ENCODE results near the gene LMNB1. TPM values are rescaled to one million over a fixed set of nuclear protein-coding genes. Genes with fewer than 3 reads are reported as not detected.
A peak's percentile ranks its signal among the peaks of the same experiment; 100 is the strongest.
"Not testable (repeated sequence)": the region's sequence is repeated elsewhere in the genome, so short reads cannot be mapped to it uniquely, and the experiment has no call there.

LMNB1 gene
- total RNA-seq, 1 donor from 2014 or later, result 11.8 TPM

DNA sequence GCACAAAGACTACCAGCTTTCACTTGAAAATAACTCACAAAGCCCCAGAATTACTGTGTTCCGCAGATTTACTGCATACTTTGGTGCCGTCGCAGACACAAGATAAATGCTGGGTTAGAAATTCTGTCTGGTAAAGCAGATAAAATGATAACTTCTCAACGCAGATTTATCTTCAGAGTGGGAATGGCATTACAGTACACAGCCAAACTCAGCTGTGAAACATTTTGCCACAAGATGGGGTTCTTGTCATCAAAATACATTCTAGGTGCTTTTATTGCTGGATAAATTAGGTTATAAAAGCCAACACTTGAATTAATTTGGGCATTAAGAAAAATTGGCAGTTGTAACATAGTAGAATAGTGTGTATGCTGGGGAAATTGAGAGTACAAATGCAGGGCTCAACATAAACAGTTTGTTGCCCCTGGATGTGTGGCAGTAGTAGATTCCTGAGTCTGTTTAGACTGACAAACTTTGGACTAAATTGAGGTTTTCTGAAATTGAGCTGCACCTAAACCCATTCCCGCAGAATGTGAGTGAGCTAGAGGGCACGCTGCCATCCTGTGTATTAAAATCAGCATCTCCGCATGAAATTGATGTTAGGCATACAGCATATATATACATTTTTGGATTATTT, 61.1 kb downstream of the LMNB1 start:
- H3K4me3 ChIP-seq, result no peak overlapping the region
- TF ChIP-seq, protein P1, sequence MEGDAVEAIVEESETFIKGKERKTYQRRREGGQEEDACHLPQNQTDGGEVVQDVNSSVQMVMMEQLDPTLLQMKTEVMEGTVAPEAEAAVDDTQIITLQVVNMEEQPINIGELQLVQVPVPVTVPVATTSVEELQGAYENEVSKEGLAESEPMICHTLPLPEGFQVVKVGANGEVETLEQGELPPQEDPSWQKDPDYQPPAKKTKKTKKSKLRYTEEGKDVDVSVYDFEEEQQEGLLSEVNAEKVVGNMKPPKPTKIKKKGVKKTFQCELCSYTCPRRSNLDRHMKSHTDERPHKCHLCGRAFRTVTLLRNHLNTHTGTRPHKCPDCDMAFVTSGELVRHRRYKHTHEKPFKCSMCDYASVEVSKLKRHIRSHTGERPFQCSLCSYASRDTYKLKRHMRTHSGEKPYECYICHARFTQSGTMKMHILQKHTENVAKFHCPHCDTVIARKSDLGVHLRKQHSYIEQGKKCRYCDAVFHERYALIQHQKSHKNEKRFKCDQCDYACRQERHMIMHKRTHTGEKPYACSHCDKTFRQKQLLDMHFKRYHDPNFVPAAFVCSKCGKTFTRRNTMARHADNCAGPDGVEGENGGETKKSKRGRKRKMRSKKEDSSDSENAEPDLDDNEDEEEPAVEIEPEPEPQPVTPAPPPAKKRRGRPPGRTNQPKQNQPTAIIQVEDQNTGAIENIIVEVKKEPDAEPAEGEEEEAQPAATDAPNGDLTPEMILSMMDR (IDR thresholded peaks at IDR 0.05), result peak; percentile 53
- no peak overlapping the region for H3K27ac ChIP-seq
- no peaks in the 10 kb centered on the region for H3K36me3 ChIP-seq
- H3K27me3 ChIP-seq, result no peaks in the 10 kb centered on the region
- intact Hi-C loops (cut with DNase I), result no loop called here
- no peaks in the 10 kb centered on the region for H3K4me1 ChIP-seq
- H3K9me3 ChIP-seq, result no peaks in the 10 kb centered on the region
- ATAC-seq (no peak), DNase-seq (no peak)

DNA sequence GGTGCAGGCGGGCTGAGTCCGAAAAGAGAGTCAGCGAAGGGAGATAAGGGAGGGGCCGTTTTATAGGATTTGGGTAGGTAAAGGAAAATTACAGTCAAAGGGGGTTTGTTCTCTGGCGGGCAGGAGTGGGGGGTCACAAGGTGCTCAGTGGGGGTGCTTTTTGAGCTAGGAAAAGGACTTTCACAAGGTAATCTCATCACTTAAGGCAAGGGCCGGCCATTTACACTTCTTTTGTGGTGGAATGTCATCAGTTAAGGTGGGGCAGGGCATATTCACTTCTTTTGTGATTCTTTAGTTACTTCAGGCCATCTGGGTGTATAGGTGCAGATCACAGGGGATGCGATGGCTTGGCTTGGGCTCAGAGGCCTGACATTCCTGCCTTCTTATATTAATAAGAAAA, 62.5 kb downstream of the LMNB1 start:
- H3K27ac ChIP-seq; ATAC-seq; intact Hi-C loops (cut with DNase I); H3K27me3 ChIP-seq; DNase-seq; H3K4me1 ChIP-seq; H3K36me3 ChIP-seq; H3K9me3 ChIP-seq; H3K4me3 ChIP-seq: not testable (repeated sequence)

DNA sequence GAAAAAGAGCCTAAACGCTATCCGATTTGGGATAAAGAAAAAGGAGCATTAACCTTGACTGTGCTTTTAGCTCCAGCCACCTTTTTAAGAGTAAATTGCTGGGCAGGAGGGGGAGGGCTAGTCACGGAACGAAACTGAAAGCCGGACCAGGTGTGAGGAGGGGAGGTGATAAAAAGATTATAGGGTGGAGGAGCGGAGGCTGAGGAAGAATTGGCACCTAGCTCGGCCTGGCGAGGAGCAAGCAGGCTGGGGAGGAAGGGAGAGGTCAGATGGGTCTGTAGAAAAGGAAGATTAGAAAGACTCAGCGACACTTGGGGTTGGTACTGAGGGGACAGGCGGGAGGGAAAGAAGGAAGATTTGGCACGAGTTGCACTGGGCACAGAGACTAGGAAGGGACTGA, 66.4 kb downstream of the LMNB1 start:
- H3K4me1 ChIP-seq; H3K4me3 ChIP-seq; H3K27me3 ChIP-seq; H3K27ac ChIP-seq; ATAC-seq; H3K9me3 ChIP-seq; H3K36me3 ChIP-seq; intact Hi-C loops (cut with DNase I); DNase-seq: not testable (repeated sequence)

DNA sequence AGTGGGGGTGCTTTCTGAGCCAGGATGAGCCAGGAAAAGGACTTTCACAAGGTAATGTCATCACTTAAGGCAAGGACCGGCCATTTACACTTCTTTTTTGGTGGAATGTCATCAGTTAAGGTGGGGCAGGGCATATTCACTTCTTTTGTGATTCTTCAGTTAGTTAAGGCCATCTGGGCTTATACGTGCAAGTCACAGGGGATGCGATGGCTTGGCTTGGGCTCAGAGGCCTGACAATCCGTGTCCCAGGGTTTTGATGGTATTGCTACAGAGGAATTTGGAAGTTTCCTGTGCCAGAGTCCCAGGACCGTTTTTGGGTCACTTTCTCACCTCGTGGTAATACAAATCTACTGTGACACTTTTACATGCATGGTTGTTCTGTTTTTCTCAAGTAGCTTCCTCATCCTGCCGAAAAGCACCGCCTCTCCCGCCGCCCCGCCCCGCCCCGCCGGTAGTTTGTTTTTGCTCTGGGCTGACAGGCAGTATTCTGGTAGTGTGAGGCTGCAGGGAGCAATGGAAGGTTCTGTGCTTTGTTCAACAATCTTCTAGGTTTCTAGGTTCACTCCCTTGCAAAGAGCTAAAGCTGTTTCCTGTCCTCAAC, 68.6 kb downstream of the LMNB1 start:
- DNase-seq (peak; percentile 78), ATAC-seq (peak; percentile 93)
- H3K36me3 ChIP-seq; H3K27me3 ChIP-seq; intact Hi-C loops (cut with DNase I); H3K4me1 ChIP-seq; H3K9me3 ChIP-seq: not testable (repeated sequence)
- Histone ChIP-seq H3K27ac (peak overlapping the region; percentile 36), H3K4me3 (peak overlapping the region; percentile 8)

DNA sequence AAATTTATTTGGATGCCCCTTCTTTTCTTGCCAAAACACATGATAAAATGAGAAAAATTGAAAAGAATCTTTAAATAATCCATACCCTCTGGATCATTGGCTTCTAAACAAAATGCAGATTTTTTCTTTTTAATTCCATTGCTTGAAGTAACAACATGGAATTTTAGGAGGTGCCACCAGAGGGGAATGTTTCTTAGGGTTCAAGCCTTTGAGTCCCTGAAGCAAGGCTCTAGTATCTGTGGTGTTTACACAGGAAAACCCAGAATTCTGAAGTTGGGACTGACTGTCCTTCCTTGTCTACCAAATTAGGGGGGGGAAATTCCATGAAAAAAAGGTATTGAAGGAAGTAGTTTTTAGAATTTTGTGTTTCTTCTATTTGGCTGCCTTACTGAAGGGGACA, 69.4 kb downstream of the LMNB1 start:
- no peaks in the 10 kb centered on the region for H3K36me3 ChIP-seq
- intact Hi-C loops (cut with DNase I), result no loop called here
- TF ChIP-seq, protein P1 (IDR thresholded peaks at IDR 0.05), result no peak
- H3K9me3 ChIP-seq, result no peaks in the 10 kb centered on the region
- no peak for ATAC-seq
- no peaks in the 10 kb centered on the region for H3K27me3 ChIP-seq
- no peak overlapping the region for H3K4me3 ChIP-seq
- peaks cover 8% of the 10 kb centered on the region for H3K4me1 ChIP-seq
- no peak for DNase-seq
- H3K27ac ChIP-seq, result no peak overlapping the region

DNA sequence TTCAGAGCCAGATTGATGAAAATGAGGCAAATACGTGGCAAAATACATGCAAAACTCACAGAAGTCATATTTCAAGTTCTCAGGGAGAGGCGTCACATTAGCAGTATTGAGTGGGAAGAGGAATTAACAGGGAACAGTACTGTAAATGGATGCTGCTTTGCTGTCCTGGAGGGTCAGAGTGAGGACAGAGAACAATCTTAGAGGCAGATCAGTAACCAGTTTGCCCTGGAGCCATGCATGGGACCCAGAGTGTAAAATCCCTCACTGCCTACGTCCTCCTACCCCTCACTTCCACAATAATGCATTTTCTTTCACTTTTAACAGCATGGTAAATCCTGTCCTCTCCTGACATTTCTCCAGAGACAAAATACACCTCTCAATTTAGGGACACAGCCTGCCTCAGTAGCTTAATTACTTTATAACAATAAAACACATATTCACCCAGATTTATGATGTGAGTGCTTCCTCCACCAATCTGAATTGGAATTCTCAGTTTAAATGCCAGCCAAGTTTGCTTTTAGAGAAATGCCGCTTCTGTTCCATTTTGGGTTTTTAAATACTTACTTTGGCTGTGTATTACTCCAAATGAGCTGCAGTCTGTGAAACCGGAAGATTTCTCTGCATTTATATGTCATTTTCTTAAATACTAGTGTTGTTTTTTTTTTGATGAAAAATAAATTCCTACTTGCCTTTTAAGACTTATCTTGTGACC, 70.0 kb downstream of the LMNB1 start:
- ATAC-seq, result no peak
- H3K36me3 ChIP-seq, result no peaks in the 10 kb centered on the region
- no peaks in the 10 kb centered on the region for H3K9me3 ChIP-seq
- intact Hi-C loops (cut with DNase I), result no loop called here
- H3K4me1 ChIP-seq, result peaks cover 8% of the 10 kb centered on the region
- H3K4me3 ChIP-seq, result no peak overlapping the region
- TF ChIP-seq, protein P1 (IDR thresholded peaks at IDR 0.05), result no peak
- no peak for DNase-seq
- H3K27ac ChIP-seq, result no peak overlapping the region
- no peaks in the 10 kb centered on the region for H3K27me3 ChIP-seq

DNA sequence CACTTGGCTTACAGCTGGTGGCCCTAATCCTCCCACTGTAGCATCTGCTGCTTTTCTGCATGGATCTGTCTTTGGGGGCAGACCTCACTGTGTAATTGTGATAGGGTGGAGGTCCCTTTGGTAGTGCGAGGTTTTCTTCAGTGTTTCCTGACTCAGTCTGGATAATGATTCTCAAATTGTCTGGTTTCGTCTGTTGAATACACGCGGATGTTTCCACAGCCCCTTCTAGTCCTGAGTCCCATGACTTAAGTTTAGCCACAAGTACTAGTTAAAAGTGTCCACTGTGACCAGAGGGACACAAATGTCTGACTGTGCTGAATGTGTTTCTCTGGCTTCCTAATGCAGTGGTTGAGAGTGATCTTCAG, 70.5 kb downstream of the LMNB1 start:
- Histone ChIP-seq H3K27me3 (no peaks in the 10 kb centered on the region), H3K36me3 (no peaks in the 10 kb centered on the region), H3K4me1 (peaks cover 11% of the 10 kb centered on the region), H3K9me3 (no peaks in the 10 kb centered on the region), H3K27ac (no peak overlapping the region), H3K4me3 (no peak overlapping the region)
- DNase-seq (no peak), ATAC-seq (no peak)
- TF ChIP-seq, protein P1 (IDR thresholded peaks at IDR 0.05), result no peak
- intact Hi-C loops (cut with DNase I), result no loop called here
